HG03066 (cell line): Measurements from ENCODE around the gene TSC22D3.

Experiments
- ATAC-seq: cut with Tn5 transposase; IDR thresholded peaks from one replicate; pipeline ENCODE4 v1.9.1; 2021; ENCODE audit warnings: low read depth; ENCODE audit not compliant: unreplicated experiment

The TSC22D3 gene

DNA sequence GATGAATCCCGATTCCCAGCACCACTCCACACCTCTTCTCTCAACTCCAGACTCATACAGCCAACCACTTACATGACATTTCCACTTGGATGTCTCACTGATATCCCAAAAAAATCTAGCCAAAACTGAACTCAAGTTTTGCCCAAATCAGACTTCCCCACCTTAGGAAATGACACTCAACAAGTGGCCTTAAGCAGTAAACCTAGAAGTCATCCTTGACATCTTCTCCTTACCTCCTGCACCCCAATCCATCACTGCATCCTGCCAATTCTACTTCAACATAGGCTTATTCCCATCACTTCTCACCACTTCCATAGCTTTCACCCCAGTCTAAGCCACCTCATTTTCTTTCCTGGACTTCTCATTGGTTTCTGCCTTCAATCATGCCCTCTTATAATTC lies 108.2 kb downstream of the TSC22D3 start:
- ATAC-seq, result no peak

DNA sequence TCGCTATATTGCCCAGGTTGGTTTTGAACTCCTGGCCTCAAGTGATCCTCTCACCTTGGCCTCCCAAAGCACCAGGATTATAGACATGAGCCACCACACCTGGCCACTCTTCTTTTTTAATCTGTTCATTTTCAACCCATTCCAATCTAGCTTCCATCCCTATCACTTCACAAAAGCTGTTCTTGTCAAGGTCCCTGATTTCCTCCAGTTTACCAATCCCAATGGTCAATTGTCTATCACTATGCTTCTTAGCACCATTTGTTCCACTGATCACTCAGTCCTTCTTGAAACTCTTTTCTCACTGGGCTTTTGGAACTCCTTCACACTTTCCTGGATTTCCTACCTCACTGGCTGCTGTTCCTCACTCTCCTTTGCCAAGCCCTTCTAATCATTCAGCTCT lies 108.7 kb downstream of the TSC22D3 start:
- ATAC-seq, result no peak
